HepG2 (cell line): ENCODE measurements around the gene TOX2.

Source experiments
- FOSL2 ChIP-seq: sonication (generic); formaldehyde crosslinking; IDR thresholded peaks from 2 replicates; pipeline ENCODE4 v1.4.0; 2020; ENCODE audit warnings: missing genetic modification reagents
- RFX5 ChIP-seq: IDR thresholded peaks from 2 replicates; pipeline ENCODE4 v1.6.1; 2011; ENCODE audit warnings: low read depth, low read length, improper control_type of control experiment
- ZBTB8A ChIP-seq: sonication (generic); formaldehyde crosslinking; IDR thresholded peaks from 2 replicates; pipeline ENCODE4 v1.4.0; 2020; ENCODE audit warnings: mild to moderate bottlenecking, low read depth, missing genetic modification reagents, borderline replicate concordance

DNA sequence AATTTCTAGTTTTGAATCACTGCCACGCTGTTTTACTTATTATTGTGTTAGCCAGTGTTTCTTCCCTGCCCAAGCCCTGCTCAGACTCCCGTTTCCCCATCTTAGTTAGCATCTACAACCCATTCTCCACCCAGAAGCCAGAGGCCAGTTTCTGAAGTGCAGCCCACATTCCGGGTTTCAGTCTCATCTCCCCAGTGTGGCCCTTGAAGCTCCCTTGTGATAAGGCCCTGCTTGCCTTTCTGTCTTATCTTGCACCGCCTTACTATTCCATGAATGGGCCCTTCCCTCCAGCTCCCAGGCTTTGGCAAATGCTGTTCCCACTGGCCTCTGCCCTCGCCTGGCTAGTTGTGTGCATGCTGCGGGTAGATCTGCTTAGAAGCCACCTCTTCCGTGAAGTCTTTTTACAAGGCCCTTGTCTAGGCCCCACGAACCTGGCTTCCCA, 41.1 kb downstream of the TOX2 start:
- TF ChIP-seq ZBTB8A (CRISPR knock-in tag) = no peak
- no peak for TF ChIP-seq RFX5
- TF ChIP-seq FOSL2 (CRISPR knock-in tag) = no peak
